LNCAP (cell line): ENCODE data around the gene MUC7.
A peak's percentile ranks its signal among the peaks of the same experiment; 100 is the strongest.

Experiments used
- CTCF ChIP-seq: fragments of 450-650 bp; IDR thresholded peaks from 2 replicates; pipeline ENCODE4 v1.5.1; 2017; ENCODE audit warnings: mild to moderate bottlenecking

MUC7 gene

GRCh38 chr4:70463335-70463734 lies 8.7 kb upstream of the MUC7 start:
- no peak for TF ChIP-seq CTCF

GRCh38 chr4:70473679-70474078 lies 1.7 kb downstream of the MUC7 start:
- TF ChIP-seq CTCF = no peak

DNA sequence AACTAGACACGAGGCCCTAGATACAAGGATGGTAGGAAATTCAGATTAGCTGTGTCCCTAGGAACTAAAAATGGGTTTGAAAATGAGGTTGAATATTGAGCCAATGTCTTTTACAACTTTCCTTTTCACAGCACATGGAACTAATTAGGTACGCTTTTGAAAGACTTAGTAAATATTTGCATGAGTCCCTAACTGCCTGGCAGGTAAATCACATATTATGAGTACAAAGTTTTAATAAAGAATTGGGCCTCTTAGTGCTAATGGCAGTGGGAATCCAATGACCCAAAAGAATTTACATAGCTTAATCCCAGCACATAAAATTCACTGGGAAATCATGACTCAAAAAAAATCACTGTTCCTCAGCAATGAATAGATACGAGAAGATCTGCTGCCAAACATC lies 16.8 kb downstream of the MUC7 start:
- TF ChIP-seq CTCF = no peak

DNA sequence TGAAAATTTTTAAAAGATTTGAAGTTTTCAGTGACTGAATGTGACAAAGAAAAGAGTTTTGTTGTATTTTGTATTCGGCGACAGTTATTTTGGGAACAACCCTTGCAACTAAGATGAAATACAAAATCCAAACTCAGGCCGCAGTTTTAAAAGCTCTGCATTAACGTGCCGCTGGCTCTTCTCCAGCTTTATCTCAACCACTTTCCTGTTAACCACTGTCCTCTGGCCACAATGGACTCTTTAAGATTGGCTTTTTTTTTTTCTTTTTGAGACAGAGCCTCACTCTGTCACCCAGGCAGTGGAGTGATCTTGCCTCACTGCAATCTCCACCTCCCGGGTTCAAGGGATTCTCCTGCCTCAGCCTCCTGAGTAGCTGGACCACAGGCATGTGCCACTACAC lies 24.2 kb downstream of the MUC7 start:
- no peak for TF ChIP-seq CTCF

- no peak for TF ChIP-seq CTCF
Measured at GRCh38 chr4:70504733-70505132, 32.7 kb downstream of the MUC7 start.

GRCh38 chr4:70505151-70505748 lies 33.3 kb downstream of the MUC7 start:
- peak; percentile 98 for TF ChIP-seq CTCF

DNA sequence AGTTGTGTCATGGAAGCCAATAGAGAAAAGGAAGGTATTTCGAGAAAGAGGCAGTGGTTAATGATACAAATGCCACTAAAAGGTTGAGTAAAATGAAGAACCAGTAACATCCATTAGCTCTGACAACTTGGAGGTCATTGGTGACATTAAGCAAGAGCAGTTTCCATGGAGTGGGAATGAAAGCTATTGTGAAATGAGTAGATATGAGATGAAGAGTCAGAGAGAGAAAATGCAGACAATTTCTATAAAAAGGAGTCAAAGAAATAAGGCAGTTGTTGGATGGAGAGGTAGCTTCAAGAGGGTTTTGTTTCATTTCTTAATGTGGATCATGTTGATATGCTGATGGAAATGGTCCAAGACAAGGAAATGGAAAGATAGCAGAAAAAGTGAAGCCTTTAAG lies 36.8 kb downstream of the MUC7 start:
- no peak for TF ChIP-seq CTCF

- no peak for TF ChIP-seq CTCF
Measured at GRCh38 chr4:70511365-70511764, 39.4 kb downstream of the MUC7 start.
